SU-DHL-6 (cell line): ENCODE measurements around the gene PTGIR.

Source experiments
- H2AFZ ChIP-seq: fragments of 200-600 bp; sonication (generic); 2 replicates; pipeline ENCODE4 v1.6.1; 2014; ENCODE audit warnings: low read depth, mild to moderate bottlenecking, moderate library complexity, mixed read lengths, antibody characterized with exemption, low read length; ENCODE audit not compliant: severe bottlenecking
- H3F3A ChIP-seq: fragments of 200-600 bp; shearing (Covaris generic); 2 replicates; pipeline ENCODE4 v1.6.0; 2016; ENCODE audit warnings: antibody characterized with exemption, mild to moderate bottlenecking; ENCODE audit not compliant: insufficient read depth
- H3K27ac ChIP-seq: fragments of 200-600 bp; sonication (generic); 2 replicates; pipeline ENCODE4 v1.5.1; 2016; ENCODE audit warnings: low read depth, mild to moderate bottlenecking, low read length, moderate library complexity, mixed read lengths
- H3K27me3 ChIP-seq: fragments of 200-600 bp; sonication (generic), shearing (Covaris generic); 2 replicates; pipeline ENCODE4 v1.6.0; 2014; ENCODE audit warnings: mild to moderate bottlenecking, low read length
- H3K36me3 ChIP-seq: fragments of 200-600 bp; sonication (generic); 2 replicates; pipeline ENCODE4 v1.6.1; 2014; ENCODE audit warnings: mild to moderate bottlenecking, low read length, mixed read lengths
- H3K4me2 ChIP-seq: fragments of 300-600, 200-600 bp; shearing (Covaris generic), sonication (generic); 2 replicates; pipeline ENCODE4 v1.6.0; 2014; ENCODE audit warnings: low read length, low read depth, mild to moderate bottlenecking; ENCODE audit not compliant: poor library complexity, severe bottlenecking
- H3K4me3 ChIP-seq: fragments of 200-600 bp; sonication (generic); 2 replicates; pipeline ENCODE4 v1.5.1; 2014; ENCODE audit warnings: antibody characterized with exemption, low read length, mild to moderate bottlenecking, mixed read lengths; ENCODE audit not compliant: insufficient read depth, poor library complexity, severe bottlenecking
- H3K79me2 ChIP-seq: fragments of 200-600 bp; sonication (generic); 2 replicates; pipeline ENCODE4 v1.6.1; 2014; ENCODE audit warnings: mild to moderate bottlenecking, low read length, moderate library complexity; ENCODE audit not compliant: insufficient read depth
- H3K9ac ChIP-seq: fragments of 200-600 bp; sonication (generic); 2 replicates; pipeline ENCODE4 v1.7.0; 2014; ENCODE audit warnings: mild to moderate bottlenecking, low read length
- H3K9me2 ChIP-seq: fragments of 200-600 bp; sonication (generic); replicated peaks from 2 replicates; pipeline ENCODE4 v1.6.1; 2014; ENCODE audit warnings: low read length; ENCODE audit not compliant: insufficient read depth
- H3K9me3 ChIP-seq: fragments of 200-600 bp; sonication (generic); 2 replicates; pipeline ENCODE4 v1.6.1; 2014; ENCODE audit warnings: low read length, mixed read lengths; ENCODE audit not compliant: insufficient read depth
- H4K20me1 ChIP-seq: fragments of 200-600 bp; sonication (generic); 2 replicates; pipeline ENCODE4 v1.6.1; 2014; ENCODE audit warnings: low read depth, mild to moderate bottlenecking, antibody characterized with exemption, low read length, moderate library complexity, mixed read lengths
- CTCF ChIP-seq: fragments of 200-600 bp; sonication (generic); IDR thresholded peaks from one replicate; pipeline ENCODE4 v1.5.1; 2017; ENCODE audit warnings: antibody characterized with exemption, mild to moderate bottlenecking, low read length, moderate library complexity; ENCODE audit not compliant: insufficient read depth, poor library complexity, severe bottlenecking
- EZH2phosphoT487 ChIP-seq: fragments of 200-600 bp; sonication (generic), shearing (Covaris generic); conservative IDR thresholded peaks from 2 replicates; pipeline ENCODE4 v1.6.1; 2018; ENCODE audit warnings: mild to moderate bottlenecking, antibody characterized with exemption, low read length, moderate library complexity, mixed read lengths

PTGIR gene

GRCh38 chr19:46634045-46634655, 9.3 kb upstream of the PTGIR start:
- peak overlapping the region; percentile 36 for H3K4me2 ChIP-seq
- H3K9me2 ChIP-seq, result no peaks in the 10 kb centered on the region
- H3K36me3 ChIP-seq, result no peaks in the 10 kb centered on the region
- no peak overlapping the region for H3K27ac ChIP-seq
- H3K79me2 ChIP-seq, result no peaks in the 10 kb centered on the region
- no peaks in the 10 kb centered on the region for H3F3A ChIP-seq
- no peaks in the 10 kb centered on the region for H3K9me3 ChIP-seq
- no peak overlapping the region for H2AFZ ChIP-seq
- no peaks in the 10 kb centered on the region for H3K27me3 ChIP-seq
- H4K20me1 ChIP-seq, result no peaks in the 10 kb centered on the region
- no peak overlapping the region for H3K4me3 ChIP-seq
- TF ChIP-seq EZH2phosphoT487, result no peak
- TF ChIP-seq CTCF, result no peak
- no peak overlapping the region for H3K9ac ChIP-seq

DNA sequence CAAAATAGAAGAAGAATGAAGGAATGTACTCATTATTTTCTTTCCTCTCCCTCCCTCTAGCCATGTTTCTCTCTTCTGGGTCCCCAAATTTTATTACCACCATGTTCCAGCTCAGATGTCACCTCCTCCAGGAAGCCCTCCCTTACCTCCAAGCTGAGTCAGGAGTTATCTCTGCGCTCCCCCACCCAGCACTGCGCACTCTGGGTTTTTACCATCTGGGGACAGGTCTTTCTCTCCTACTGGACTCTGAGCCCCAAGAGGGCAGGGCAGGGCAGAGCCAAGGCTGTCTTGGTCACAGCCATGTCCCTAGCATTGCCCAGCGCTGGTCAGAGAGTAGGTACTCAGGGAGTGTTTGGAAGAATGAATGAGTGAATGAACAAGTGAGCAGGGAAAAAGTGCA, 8.2 kb upstream of the PTGIR start:
- Histone ChIP-seq H3K4me2 (peak overlapping the region; percentile 36), H3K9ac (no peak overlapping the region), H3K27me3 (no peaks in the 10 kb centered on the region), H3K4me3 (no peak overlapping the region), H3K36me3 (no peaks in the 10 kb centered on the region), H3K9me3 (no peaks in the 10 kb centered on the region), H3K27ac (no peak overlapping the region), H4K20me1 (no peaks in the 10 kb centered on the region), H2AFZ (no peak overlapping the region), H3K79me2 (no peaks in the 10 kb centered on the region), H3F3A (no peaks in the 10 kb centered on the region), H3K9me2 (no peaks in the 10 kb centered on the region)
- TF ChIP-seq CTCF (no peak), EZH2phosphoT487 (no peak)

DNA sequence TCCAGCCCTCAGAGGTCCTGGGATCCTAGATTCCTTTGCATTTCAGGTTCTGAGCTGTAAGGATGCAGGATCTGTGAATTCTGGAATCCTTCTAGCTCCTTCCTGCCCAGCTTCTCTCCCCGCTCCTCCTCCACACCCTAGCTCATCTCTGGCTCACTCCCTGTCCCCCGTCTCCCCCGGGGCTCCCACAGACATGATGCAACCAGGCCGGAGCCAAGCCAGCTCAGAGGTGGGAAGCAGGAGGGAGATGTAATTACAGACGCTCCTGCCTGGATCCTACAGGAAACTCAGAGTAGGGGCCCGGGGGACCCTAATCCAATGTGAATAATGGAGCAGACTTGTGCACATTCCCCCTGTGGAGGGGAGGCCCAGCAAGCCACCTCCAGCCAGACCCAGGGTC, 6.6 kb upstream of the PTGIR start:
- Histone ChIP-seq H3K9me3 (no peaks in the 10 kb centered on the region), H3K4me2 (no peak overlapping the region), H3K9ac (no peak overlapping the region), H4K20me1 (no peaks in the 10 kb centered on the region), H3K4me3 (no peak overlapping the region), H3F3A (no peaks in the 10 kb centered on the region), H3K9me2 (no peaks in the 10 kb centered on the region), H3K27me3 (no peaks in the 10 kb centered on the region), H3K79me2 (no peaks in the 10 kb centered on the region), H3K36me3 (no peaks in the 10 kb centered on the region), H3K27ac (no peak overlapping the region), H2AFZ (no peak overlapping the region)
- no peak for TF ChIP-seq EZH2phosphoT487
- TF ChIP-seq CTCF, result no peak
